ENCODE measurements around the gene POLR1E. TPM values are rescaled to one million over a fixed set of nuclear protein-coding genes. Genes with fewer than 3 reads are reported as not detected.

Gene POLR1E
- total and polyA plus RNA-seq, 9 of the 15 experiments (the other 6 are each of a cell fraction or from before 2014, with no cell fraction given), result 18.9 to 102 (median 74.4) TPM

DNA sequence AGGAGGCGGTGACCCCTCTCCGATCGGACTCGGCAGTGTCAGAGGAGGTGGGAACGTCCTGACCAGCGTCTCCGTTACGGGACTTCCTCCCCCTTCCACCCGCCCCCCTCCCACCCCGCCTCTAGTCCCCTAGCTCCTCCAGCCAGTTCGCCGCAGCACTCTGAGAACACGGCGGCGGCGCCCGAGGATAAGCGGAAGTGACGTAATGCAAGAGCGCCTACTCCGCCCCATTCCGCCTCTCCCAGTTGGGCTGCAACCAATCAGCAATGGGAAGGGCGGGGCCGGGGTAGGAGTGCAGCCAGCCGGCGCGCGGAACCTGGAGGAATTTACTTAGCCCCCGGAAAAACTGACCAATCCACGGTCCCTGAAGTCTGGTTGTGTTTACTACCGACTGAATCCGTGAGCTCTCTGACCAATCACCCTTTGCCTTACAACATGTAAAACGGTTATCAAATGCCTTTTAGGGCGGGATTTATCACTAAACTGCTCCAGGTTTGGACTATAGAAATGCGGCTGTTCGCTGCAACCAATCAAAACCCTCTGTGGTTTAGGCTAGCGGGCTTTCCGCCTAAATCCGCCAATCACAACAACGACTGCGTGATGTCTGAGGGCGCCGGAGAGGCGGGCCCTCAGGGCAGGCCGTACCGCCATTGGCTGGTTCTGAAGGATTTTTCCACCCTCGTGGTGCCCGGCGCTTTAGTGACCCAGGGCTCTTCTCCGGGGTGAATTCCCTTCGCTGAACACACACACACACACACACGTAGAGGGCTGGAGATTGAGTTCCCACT lies 20.3 kb upstream of the POLR1E start, which contains the start of gene ZBTB5 (continued):
- TF ChIP-seq, protein P1, sequence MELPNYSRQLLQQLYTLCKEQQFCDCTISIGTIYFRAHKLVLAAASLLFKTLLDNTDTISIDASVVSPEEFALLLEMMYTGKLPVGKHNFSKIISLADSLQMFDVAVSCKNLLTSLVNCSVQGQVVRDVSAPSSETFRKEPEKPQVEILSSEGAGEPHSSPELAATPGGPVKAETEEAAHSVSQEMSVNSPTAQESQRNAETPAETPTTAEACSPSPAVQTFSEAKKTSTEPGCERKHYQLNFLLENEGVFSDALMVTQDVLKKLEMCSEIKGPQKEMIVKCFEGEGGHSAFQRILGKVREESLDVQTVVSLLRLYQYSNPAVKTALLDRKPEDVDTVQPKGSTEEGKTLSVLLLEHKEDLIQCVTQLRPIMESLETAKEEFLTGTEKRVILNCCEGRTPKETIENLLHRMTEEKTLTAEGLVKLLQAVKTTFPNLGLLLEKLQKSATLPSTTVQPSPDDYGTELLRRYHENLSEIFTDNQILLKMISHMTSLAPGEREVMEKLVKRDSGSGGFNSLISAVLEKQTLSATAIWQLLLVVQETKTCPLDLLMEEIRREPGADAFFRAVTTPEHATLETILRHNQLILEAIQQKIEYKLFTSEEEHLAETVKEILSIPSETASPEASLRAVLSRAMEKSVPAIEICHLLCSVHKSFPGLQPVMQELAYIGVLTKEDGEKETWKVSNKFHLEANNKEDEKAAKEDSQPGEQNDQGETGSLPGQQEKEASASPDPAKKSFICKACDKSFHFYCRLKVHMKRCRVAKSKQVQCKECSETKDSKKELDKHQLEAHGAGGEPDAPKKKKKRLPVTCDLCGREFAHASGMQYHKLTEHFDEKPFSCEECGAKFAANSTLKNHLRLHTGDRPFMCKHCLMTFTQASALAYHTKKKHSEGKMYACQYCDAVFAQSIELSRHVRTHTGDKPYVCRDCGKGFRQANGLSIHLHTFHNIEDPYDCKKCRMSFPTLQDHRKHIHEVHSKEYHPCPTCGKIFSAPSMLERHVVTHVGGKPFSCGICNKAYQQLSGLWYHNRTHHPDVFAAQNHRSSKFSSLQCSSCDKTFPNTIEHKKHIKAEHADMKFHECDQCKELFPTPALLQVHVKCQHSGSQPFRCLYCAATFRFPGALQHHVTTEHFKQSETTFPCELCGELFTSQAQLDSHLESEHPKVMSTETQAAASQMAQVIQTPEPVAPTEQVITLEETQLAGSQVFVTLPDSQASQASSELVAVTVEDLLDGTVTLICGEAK (IDR thresholded peaks at IDR 0.05), result peak; percentile 91
- TF ChIP-seq, protein P1 (CRISPR knock-in tag; IDR thresholded peaks at IDR 0.05), result no peak
- TF ChIP-seq ZNF408 (CRISPR knock-in tag; IDR thresholded peaks at IDR 0.05; ENCODE audit: low read depth) (no peak), HIVEP1 (CRISPR knock-in tag; IDR thresholded peaks at IDR 0.05) (no peak), ERF (CRISPR knock-in tag; IDR thresholded peaks at IDR 0.05) (no peak), ZNF384 (IDR thresholded peaks at IDR 0.05; ENCODE audit: low read depth, low read length) (no peak)
- TF ChIP-seq, protein P2, sequence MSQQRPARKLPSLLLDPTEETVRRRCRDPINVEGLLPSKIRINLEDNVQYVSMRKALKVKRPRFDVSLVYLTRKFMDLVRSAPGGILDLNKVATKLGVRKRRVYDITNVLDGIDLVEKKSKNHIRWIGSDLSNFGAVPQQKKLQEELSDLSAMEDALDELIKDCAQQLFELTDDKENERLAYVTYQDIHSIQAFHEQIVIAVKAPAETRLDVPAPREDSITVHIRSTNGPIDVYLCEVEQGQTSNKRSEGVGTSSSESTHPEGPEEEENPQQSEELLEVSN (IDR thresholded peaks at IDR 0.05; ENCODE audit: borderline replicate concordance in 1 of 2, extremely low read depth in 1 of 2, insufficient read depth in 1 of 2, insufficient read length in 1 of 2, low read depth in 1 of 2, low read length in 1 of 2, poor library complexity in 1 of 2, severe bottlenecking in 1 of 2), result peak; percentile 86 to 91
- TF ChIP-seq, protein P3, sequence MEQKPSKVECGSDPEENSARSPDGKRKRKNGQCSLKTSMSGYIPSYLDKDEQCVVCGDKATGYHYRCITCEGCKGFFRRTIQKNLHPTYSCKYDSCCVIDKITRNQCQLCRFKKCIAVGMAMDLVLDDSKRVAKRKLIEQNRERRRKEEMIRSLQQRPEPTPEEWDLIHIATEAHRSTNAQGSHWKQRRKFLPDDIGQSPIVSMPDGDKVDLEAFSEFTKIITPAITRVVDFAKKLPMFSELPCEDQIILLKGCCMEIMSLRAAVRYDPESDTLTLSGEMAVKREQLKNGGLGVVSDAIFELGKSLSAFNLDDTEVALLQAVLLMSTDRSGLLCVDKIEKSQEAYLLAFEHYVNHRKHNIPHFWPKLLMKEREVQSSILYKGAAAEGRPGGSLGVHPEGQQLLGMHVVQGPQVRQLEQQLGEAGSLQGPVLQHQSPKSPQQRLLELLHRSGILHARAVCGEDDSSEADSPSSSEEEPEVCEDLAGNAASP (IDR thresholded peaks at IDR 0.05), result no peak
- TF ChIP-seq, protein P4, sequence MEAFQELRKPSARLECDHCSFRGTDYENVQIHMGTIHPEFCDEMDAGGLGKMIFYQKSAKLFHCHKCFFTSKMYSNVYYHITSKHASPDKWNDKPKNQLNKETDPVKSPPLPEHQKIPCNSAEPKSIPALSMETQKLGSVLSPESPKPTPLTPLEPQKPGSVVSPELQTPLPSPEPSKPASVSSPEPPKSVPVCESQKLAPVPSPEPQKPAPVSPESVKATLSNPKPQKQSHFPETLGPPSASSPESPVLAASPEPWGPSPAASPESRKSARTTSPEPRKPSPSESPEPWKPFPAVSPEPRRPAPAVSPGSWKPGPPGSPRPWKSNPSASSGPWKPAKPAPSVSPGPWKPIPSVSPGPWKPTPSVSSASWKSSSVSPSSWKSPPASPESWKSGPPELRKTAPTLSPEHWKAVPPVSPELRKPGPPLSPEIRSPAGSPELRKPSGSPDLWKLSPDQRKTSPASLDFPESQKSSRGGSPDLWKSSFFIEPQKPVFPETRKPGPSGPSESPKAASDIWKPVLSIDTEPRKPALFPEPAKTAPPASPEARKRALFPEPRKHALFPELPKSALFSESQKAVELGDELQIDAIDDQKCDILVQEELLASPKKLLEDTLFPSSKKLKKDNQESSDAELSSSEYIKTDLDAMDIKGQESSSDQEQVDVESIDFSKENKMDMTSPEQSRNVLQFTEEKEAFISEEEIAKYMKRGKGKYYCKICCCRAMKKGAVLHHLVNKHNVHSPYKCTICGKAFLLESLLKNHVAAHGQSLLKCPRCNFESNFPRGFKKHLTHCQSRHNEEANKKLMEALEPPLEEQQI (IDR thresholded peaks at IDR 0.05), result no peak
- TF ChIP-seq, protein P5, sequence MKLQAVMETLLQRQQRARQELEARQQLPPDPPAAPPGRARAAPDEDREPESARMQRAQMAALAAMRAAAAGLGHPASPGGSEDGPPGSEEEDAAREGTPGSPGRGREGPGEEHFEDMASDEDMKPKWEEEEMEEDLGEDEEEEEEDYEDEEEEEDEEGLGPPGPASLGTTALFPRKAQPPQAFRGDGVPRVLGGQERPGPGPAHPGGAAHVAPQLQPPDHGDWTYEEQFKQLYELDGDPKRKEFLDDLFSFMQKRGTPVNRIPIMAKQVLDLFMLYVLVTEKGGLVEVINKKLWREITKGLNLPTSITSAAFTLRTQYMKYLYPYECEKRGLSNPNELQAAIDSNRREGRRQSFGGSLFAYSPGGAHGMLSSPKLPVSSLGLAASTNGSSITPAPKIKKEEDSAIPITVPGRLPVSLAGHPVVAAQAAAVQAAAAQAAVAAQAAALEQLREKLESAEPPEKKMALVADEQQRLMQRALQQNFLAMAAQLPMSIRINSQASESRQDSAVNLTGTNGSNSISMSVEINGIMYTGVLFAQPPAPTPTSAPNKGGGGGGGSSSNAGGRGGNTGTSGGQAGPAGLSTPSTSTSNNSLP (IDR thresholded peaks at IDR 0.05; ENCODE audit: borderline replicate concordance, low read depth, low read length), result peak; percentile 43; the same call in 1 of the 2 replicates

Data from K562 (cell line).